Left ventricle myocardium superior (tissue), 1 donor: ENCODE measurements around the gene MTPN. TPM values are rescaled to one million over a fixed set of nuclear protein-coding genes. Genes with fewer than 3 reads are reported as not detected.

Source experiments
- ATAC-seq: fragments of 200-7000 bp; cut with Tn5 transposase; one replicate; pipeline ENCODE4 v1.9.1; 2020; ENCODE audit warnings: mild to moderate bottlenecking, moderate library complexity
- DNase-seq: peaks from one replicate; pipeline ENCODE4 v3.0.0-alpha.2; 2020
- intact Hi-C: fragments of 100-400 bp; cut with micrococcal nuclease; formaldehyde crosslinking; loops from one replicate; pipeline ENCODE4 v1.11.0; 2022
- total RNA-seq: library from RNA; stranded (reverse); fragmentation: NEBNext Ultra II Directional; extraction: Animal tissue kit (Norgen Biotek cat#: 25700); gene quantifications from one replicate; pipeline ENCODE4 v1.2.1, GENCODE V29; 2021
- donor health status: DM: no; HTN: yes; CAD: no; lungs with severe emphysema.

MTPN gene
- total RNA-seq, 1 donor from 2014 or later, result 75.2 TPM

GRCh38 chr7:135934651-135935050 lies 42.5 kb downstream of the MTPN start:
- no peak for DNase-seq
- intact Hi-C loops, result no loop called here
- no peak for ATAC-seq

GRCh38 chr7:135933509-135934188 lies 43.5 kb downstream of the MTPN start:
- DNase-seq (no peak), ATAC-seq (no peak)
- intact Hi-C loops, result no loop called here

- no peak for ATAC-seq
- intact Hi-C loops, result no loop called here
- no peak for DNase-seq
These were observed 45.0 kb downstream of the MTPN start for GRCh38 chr7:135932131-135932530.

- ATAC-seq (peak; percentile 89), DNase-seq (no peak)
- intact Hi-C loops, result no loop called here
These were observed 46.3 kb downstream of the MTPN start for GRCh38 chr7:135930565-135931461.

GRCh38 chr7:135929722-135930141 lies 47.4 kb downstream of the MTPN start:
- DNase-seq, result no peak
- peak; percentile 8 for ATAC-seq
- intact Hi-C loops, result no loop called here

- DNase-seq (no peak), ATAC-seq (no peak)
- intact Hi-C loops, result no loop called here
These were observed 47.9 kb downstream of the MTPN start for GRCh38 chr7:135929249-135929648.

- DNase-seq (no peak), ATAC-seq (no peak)
- intact Hi-C loops, result no loop called here
These were observed 49.0 kb downstream of the MTPN start for GRCh38 chr7:135928136-135928535.

- ATAC-seq (no peak), DNase-seq (no peak)
- intact Hi-C loops, result no loop called here
These were observed 51.9 kb downstream of the MTPN start for GRCh38 chr7:135925210-135925609.

GRCh38 chr7:135924302-135924701 lies 52.9 kb downstream of the MTPN start:
- DNase-seq (no peak), ATAC-seq (no peak)
- intact Hi-C loops, result no loop called here

GRCh38 chr7:135922263-135922662 lies 54.9 kb downstream of the MTPN start:
- intact Hi-C loops, result no loop called here
- ATAC-seq, result no peak
- no peak for DNase-seq

GRCh38 chr7:135920478-135920877 lies 56.7 kb downstream of the MTPN start:
- DNase-seq, result no peak
- intact Hi-C loops, result no loop called here
- no peak for ATAC-seq

GRCh38 chr7:135919071-135919841 lies 57.9 kb downstream of the MTPN start:
- intact Hi-C loops, result no loop called here
- DNase-seq (no peak), ATAC-seq (no peak)

GRCh38 chr7:135918134-135918533 lies 59.0 kb downstream of the MTPN start:
- ATAC-seq, result no peak
- no peak for DNase-seq
- intact Hi-C loops, result no loop called here

GRCh38 chr7:135917721-135918120 lies 59.4 kb downstream of the MTPN start:
- DNase-seq, result no peak
- no peak for ATAC-seq
- intact Hi-C loops, result no loop called here

GRCh38 chr7:135914346-135914745 lies 62.8 kb downstream of the MTPN start:
- peak; percentile 96 for ATAC-seq
- intact Hi-C loops, result no loop called here
- DNase-seq, result no peak

GRCh38 chr7:135913404-135913803 lies 63.8 kb downstream of the MTPN start:
- intact Hi-C loops, result no loop called here
- ATAC-seq (no peak), DNase-seq (no peak)

GRCh38 chr7:135911099-135911498 lies 66.1 kb downstream of the MTPN start:
- peak; percentile 27 for ATAC-seq
- DNase-seq, result peak; percentile 51
- intact Hi-C loops, result no loop called here

- ATAC-seq, result no peak
- DNase-seq, result no peak
- intact Hi-C loops, result no loop called here
These were observed 66.6 kb downstream of the MTPN start for GRCh38 chr7:135910393-135911036.

GRCh38 chr7:135905858-135906257 lies 71.3 kb downstream of the MTPN start:
- intact Hi-C loops, result no loop called here
- no peak for DNase-seq
- no peak for ATAC-seq
